ENCODE results near the gene PLEKHG3.
"Not testable (repeated sequence)": the region's sequence is repeated elsewhere in the genome, so short reads cannot be mapped to it uniquely, and the experiment has no call there.

Gene PLEKHG3

GRCh38 chr14:64704143-64704742 lies at the start of gene PLEKHG3:
PLEKHG3 (plus strand) TSS chr14:64704424; CDS start chr14:64727632, 23,208 bp downstream.
- DNase-seq, result peak; percentile 93

DNA sequence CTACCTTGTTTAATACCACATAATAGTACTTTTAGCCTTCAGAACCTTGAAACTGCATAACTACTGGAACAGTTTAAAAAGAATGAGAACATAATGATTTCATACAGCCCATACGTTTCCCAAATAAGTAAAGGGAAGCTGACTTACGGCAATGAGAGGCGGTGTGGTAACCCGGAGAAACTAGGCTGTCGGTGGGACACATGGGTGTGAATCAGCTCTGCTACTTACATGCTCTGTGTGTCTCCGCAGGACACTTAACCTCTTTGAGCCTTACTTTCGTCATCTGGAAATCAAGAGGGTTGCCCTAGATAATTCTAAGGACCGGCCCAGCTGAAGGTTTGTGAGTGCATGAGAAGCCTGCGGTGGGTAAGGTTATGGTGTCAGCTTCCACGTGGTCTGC lies 49.3 kb upstream of the PLEKHG3 start:
- DNase-seq, result no peak

DNA sequence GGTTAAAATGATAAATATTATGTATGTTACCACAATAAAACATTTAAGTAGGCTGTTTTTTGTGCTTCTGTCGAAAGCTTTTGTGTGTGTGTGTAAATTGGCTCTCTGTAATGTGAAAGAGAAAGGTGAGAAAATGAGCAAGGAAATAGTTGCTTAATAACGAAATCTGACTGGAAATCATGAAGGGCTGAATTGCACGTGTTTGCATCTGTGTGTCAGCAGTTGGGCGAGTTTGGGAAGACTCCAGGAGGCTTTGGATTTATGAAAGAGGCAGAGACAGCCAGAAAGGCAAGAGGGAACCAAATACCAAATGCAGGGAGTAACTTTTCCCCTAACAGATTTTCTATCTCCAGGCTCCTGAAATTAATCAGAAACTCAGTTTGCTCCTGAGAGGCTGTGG lies 47.2 kb upstream of the PLEKHG3 start:
- DNase-seq, result no peak

- no peak for DNase-seq
Observed at GRCh38 chr14:64658201-64658600, 46.0 kb upstream of the PLEKHG3 start.

GRCh38 chr14:64658700-64659264 lies 45.4 kb upstream of the PLEKHG3 start:
- not testable (repeated sequence) for DNase-seq

DNA sequence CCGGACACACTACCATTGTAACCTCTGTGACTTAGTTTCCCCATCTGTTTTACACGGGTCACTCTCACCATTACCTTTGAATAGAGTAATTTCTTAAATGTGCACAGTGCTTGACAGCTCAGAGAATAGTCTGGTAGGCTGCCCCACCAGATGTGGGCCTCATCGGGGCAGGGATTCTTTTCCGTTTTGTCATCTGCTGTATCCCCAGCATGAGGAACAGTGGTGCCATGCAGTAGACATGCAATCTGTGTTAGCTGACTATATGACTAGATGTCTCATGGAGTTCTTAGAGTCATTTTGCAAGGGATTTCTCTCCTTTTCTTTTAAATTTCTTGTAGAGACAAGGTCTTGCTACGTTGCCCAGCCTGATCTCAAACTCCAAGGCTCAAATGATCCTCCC lies 44.9 kb upstream of the PLEKHG3 start:
- DNase-seq, result no peak

DNA sequence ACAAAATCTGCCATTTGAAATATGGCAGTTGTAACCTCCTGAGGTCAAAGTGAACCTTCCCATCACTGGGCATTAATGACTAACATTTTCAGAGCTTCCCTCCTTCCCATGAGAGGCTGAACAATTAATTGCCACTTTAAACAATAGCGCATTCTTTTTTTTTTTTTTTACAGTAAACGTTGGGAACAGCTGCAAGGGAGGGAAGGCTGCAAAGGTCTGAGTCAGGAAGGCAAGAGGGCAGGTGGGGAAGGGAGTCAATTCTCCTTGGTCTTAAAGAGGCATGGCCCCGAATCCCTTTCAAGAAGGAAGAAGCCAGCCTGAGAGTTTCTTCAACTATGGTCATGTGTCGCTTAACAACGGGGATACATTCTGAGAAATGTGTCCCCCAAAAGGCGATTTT lies 41.0 kb upstream of the PLEKHG3 start:
- DNase-seq, result peak; percentile 67

- DNase-seq, result no peak
Observed at GRCh38 chr14:64671591-64671990, 32.6 kb upstream of the PLEKHG3 start.

GRCh38 chr14:64673316-64673715 lies 30.9 kb upstream of the PLEKHG3 start:
- no peak for DNase-seq

GRCh38 chr14:64673748-64674147 lies 30.5 kb upstream of the PLEKHG3 start:
- DNase-seq, result no peak

- no peak for DNase-seq
Observed at GRCh38 chr14:64674829-64675228, 29.4 kb upstream of the PLEKHG3 start.

DNA sequence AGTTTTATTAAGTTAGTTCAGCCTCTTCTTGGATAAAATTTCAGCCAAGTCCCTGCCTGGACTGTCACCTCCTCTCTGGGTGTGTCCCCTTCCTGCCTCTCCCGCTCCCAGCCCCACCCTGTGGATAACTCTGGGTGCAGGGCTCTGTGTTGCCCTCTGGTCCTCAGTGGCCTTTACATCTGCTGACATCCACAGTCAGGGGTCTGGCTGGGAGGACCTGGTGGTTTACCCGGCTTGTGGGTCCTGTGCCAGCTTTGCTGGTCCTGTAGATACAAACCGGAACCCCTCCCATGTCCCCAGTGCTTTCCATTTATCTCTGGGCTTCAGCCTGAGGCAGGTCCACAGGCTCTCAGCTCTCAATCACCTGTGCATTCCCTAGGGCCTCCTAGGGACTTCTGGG lies 28.9 kb upstream of the PLEKHG3 start:
- DNase-seq, result no peak

GRCh38 chr14:64676410-64677008 lies 27.7 kb upstream of the PLEKHG3 start:
- no peak for DNase-seq

DNA sequence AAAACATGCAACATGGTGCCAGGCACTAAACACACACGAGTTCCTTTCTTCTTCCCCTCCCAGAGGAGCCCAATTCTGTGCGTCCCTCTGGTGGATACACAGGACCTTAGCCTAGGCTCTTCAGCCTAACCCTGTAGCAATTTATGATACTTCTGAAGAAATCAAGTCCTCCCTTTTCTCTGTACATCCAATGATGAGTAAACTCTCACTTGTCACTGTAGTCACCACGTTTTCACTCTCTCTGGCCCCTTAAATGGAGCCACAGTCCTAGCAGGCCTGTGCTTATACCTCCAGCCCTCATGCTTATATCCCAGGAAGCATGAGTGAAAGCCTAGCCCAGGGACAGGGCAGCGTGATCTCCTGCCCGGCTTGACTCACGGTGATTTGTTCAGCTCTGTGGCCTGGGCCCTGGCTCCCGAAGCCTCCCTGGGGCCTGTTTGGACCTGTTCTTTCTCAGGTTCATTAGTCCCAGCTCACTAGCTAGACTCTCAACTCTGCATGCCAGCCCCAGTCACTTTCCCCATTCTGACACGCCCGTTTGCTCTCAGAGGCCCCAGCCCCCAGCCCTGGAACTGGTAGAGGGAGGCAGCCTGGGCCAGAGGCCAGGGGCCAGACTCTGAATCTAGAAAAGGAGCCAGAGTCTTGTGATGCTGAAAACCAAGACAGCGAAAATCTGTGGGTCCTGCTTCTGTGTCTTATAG lies 24.1 kb upstream of the PLEKHG3 start:
- DNase-seq, result peak; percentile 86

DNA sequence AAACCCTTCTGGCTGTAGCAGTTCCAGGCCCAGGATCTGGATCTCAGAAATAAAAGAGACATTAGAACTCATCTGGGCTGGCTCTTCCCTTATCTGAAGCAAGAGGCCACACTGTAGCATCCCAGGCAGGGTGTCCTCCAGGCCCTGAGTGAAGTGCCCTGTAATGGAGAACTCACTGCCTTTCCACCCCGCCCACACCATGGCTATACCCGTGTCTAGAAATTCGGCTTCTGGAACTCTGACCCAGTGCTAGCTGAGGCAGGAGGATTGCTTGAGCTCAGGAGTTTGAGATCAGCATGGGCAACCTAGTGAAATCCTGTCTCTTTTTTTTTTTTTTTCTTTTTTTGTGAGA lies 23.5 kb upstream of the PLEKHG3 start:
- no peak for DNase-seq

- DNase-seq, result peak; percentile 75
Observed at GRCh38 chr14:64681796-64682710, 22.2 kb upstream of the PLEKHG3 start.

GRCh38 chr14:64682843-64683242 lies 21.4 kb upstream of the PLEKHG3 start:
- no peak for DNase-seq

GRCh38 chr14:64683264-64683663 lies 21.0 kb upstream of the PLEKHG3 start:
- peak; percentile 56 for DNase-seq

DNA sequence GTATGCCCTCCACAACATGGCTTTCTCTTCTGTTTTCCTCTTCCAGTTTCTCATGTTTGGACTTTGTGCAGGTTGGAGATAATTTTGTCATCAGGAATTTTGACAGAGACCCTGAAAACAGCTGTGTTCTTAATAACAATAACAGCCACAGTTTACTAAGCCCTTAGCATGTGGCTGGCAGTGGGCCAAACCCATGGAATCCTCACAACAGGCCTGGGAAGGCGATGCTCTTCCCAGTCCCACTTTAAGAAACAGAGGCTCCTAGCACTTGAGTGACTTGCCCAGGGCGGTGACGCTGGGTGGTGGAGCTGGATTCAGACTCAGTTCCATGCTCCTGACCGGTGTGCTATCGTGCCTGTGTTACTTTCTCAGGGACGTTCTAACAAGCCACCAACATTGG lies 20.1 kb upstream of the PLEKHG3 start:
- no peak for DNase-seq

- no peak for DNase-seq
Observed at GRCh38 chr14:64685371-64686281, 18.6 kb upstream of the PLEKHG3 start.

- no peak for DNase-seq
Observed at GRCh38 chr14:64686282-64686615, 18.0 kb upstream of the PLEKHG3 start.

GRCh38 chr14:64688031-64688430 lies 16.2 kb upstream of the PLEKHG3 start:
- DNase-seq, result no peak
